Jurkat, Clone E6-1 (cell line): Measurements from ENCODE around the gene CNTNAP2.

Source experiments
- DNase-seq: peaks from one replicate; pipeline ENCODE4 v3.0.0-alpha.2; 2011; ENCODE audit warnings: low read depth, low spot score
- H3K4me3 ChIP-seq: 2 replicates; pipeline ENCODE4 v1.5.1; 2011; ENCODE audit warnings: mild to moderate bottlenecking, low read length, control low read depth, moderate library complexity

Gene CNTNAP2

GRCh38 chr7:146503844-146504243 lies 387.2 kb downstream of the CNTNAP2 start:
- DNase-seq = peak; percentile 1
- H3K4me3 ChIP-seq = no peak overlapping the region

- peak; percentile 6 for DNase-seq
- H3K4me3 ChIP-seq = no peak overlapping the region
Measured at GRCh38 chr7:146510088-146510680, 393.6 kb downstream of the CNTNAP2 start.

- no peak for DNase-seq
- H3K4me3 ChIP-seq = no peak overlapping the region
Measured at GRCh38 chr7:146514304-146514703, 397.7 kb downstream of the CNTNAP2 start.

- no peak overlapping the region for H3K4me3 ChIP-seq
- DNase-seq = no peak
Measured at GRCh38 chr7:146528581-146528980, 412.0 kb downstream of the CNTNAP2 start.

- no peak for DNase-seq
- H3K4me3 ChIP-seq = no peak overlapping the region
Measured at GRCh38 chr7:146539836-146540235, 423.2 kb downstream of the CNTNAP2 start.

- no peak for DNase-seq
- H3K4me3 ChIP-seq = no peak overlapping the region
Measured at GRCh38 chr7:146542101-146542500, 425.5 kb downstream of the CNTNAP2 start.

GRCh38 chr7:146544748-146545147 lies 428.1 kb downstream of the CNTNAP2 start:
- DNase-seq = no peak
- no peak overlapping the region for H3K4me3 ChIP-seq

GRCh38 chr7:146548816-146549215 lies 432.2 kb downstream of the CNTNAP2 start:
- DNase-seq = no peak
- no peak overlapping the region for H3K4me3 ChIP-seq

GRCh38 chr7:146554556-146554955 lies 438.0 kb downstream of the CNTNAP2 start:
- no peak for DNase-seq
- H3K4me3 ChIP-seq = no peak overlapping the region

- no peak overlapping the region for H3K4me3 ChIP-seq
- no peak for DNase-seq
Measured at GRCh38 chr7:146557971-146558469, 441.4 kb downstream of the CNTNAP2 start.

GRCh38 chr7:146565872-146566271 lies 449.3 kb downstream of the CNTNAP2 start:
- no peak for DNase-seq
- H3K4me3 ChIP-seq = no peak overlapping the region

- no peak overlapping the region for H3K4me3 ChIP-seq
- DNase-seq = no peak
Measured at GRCh38 chr7:146575903-146576302, 459.3 kb downstream of the CNTNAP2 start.

GRCh38 chr7:146591976-146592375 lies 475.4 kb downstream of the CNTNAP2 start:
- no peak overlapping the region for H3K4me3 ChIP-seq
- no peak for DNase-seq

- no peak overlapping the region for H3K4me3 ChIP-seq
- no peak for DNase-seq
Measured at GRCh38 chr7:146606628-146607027, 490.0 kb downstream of the CNTNAP2 start.

GRCh38 chr7:146619641-146620040 lies 503.0 kb downstream of the CNTNAP2 start:
- no peak overlapping the region for H3K4me3 ChIP-seq
- no peak for DNase-seq

- no peak overlapping the region for H3K4me3 ChIP-seq
- no peak for DNase-seq
Measured at GRCh38 chr7:146626912-146627311, 510.3 kb downstream of the CNTNAP2 start.

GRCh38 chr7:146635205-146636032 lies 518.8 kb downstream of the CNTNAP2 start:
- no peak overlapping the region for H3K4me3 ChIP-seq
- DNase-seq = no peak

- no peak for DNase-seq
- H3K4me3 ChIP-seq = no peak overlapping the region
Measured at GRCh38 chr7:146636033-146636356, 519.4 kb downstream of the CNTNAP2 start.

GRCh38 chr7:146636581-146636980 lies 520.0 kb downstream of the CNTNAP2 start:
- DNase-seq = no peak
- no peak overlapping the region for H3K4me3 ChIP-seq

- H3K4me3 ChIP-seq = no peak overlapping the region
- DNase-seq = no peak
Measured at GRCh38 chr7:146639291-146639690, 522.7 kb downstream of the CNTNAP2 start.

- no peak overlapping the region for H3K4me3 ChIP-seq
- no peak for DNase-seq
Measured at GRCh38 chr7:146641491-146641890, 524.9 kb downstream of the CNTNAP2 start.
